Neural cell (in vitro differentiated cells): ENCODE measurements around the gene SH3PXD2A.

Experiments
- CTCF ChIP-seq: fragments of 450-650 bp; IDR thresholded peaks from 2 replicates; pipeline ENCODE4 v1.5.1; 2014; ENCODE audit warnings: antibody characterized with exemption, mild to moderate bottlenecking, moderate library complexity; ENCODE audit not compliant: poor library complexity, severe bottlenecking
- EP300 ChIP-seq: fragments of 450-650 bp; conservative IDR thresholded peaks from 2 replicates; pipeline ENCODE4 v1.6.1; 2014; ENCODE audit warnings: antibody characterized with exemption, mild to moderate bottlenecking, moderate library complexity; ENCODE audit not compliant: poor library complexity, severe bottlenecking

GRCh38 chr10:103609231-103610082 lies 245.9 kb downstream of the SH3PXD2A start:
- TF ChIP-seq CTCF (no peak), EP300 (no peak)
